ENCODE data around the gene RAD51AP1. TPM values are rescaled to one million over a fixed set of nuclear protein-coding genes. Genes with fewer than 3 reads are reported as not detected.

Gene RAD51AP1
- total and polyA plus RNA-seq, 2 donors (not counting 1 experiment from before 2014, with no cell fraction given) = 3.5 to 4.6 TPM

DNA sequence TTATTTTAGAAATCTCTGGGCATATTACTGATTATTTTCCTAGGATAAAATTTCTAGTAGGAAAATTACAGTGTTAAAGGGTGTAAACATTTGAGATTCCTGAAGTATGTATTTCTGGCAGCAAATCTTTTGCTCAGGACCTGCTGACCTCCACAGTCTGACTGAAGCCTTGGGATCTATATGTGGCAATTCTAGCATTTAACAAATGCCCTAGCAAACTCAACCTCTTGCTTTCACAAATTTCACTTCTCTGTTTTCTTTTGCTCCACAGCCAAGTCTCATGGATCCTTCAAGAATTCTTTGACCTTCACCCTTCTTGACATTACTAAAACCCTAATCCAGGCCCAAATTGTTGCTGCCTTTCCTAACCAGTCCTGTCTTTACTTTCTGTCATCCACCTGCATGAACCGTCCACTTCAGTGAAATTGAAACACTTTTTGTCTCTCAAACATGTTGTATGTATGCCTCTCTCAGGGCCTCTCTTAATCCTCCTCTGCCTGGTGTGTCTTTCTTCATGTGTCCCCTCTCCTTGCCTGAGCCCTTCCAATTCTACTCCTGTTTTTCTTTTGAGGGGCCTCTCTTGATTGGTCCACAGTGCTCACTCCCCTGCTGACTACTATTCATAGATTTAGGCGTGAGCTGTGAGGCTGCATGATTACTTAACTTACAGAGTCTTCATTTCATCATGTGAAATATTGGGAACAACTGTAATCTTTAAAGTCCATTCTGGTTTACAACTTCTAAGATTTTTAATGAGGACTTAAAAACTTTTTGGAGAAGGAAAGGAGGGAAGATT lies 18.2 kb downstream of the RAD51AP1 start:
- Histone ChIP-seq H3K4me2 (replicated peaks; ENCODE audit: low read depth, low read length, poor library complexity, severe bottlenecking) (no peak overlapping the region), H3K27me3 (replicated peaks in 1 of 4; ENCODE audit: control extremely low read depth in 1 of 4, control insufficient read depth in 3 of 4, insufficient read depth in 4 of 4, low read length in 3 of 4) (no peaks in the 10 kb centered on the region), H3K36me3 (replicated peaks in 1 of 2; ENCODE audit: control extremely low read depth in 1 of 2, control insufficient read depth in 1 of 2, extremely low read depth in 1 of 2, insufficient read depth in 2 of 2, low read length in 1 of 2) (no peaks in the 10 kb centered on the region), H4K20me1 (ENCODE audit: control insufficient read depth, insufficient read depth, low read length, poor library complexity, severe bottlenecking) (no peaks in the 10 kb centered on the region), H3K9me3 (ENCODE audit: control extremely low read depth in 1 of 3, control insufficient read depth in 2 of 3, insufficient read depth in 1 of 3, low read length in 2 of 3) (no peaks in the 10 kb centered on the region), H3K9ac (ENCODE audit: low read length) (no peak overlapping the region), H3K27ac (ENCODE audit: low read length in 2 of 2) (no peak overlapping the region), H3K4me1 (ENCODE audit: control insufficient read depth in 2 of 2, insufficient read depth in 2 of 2, low read length in 2 of 2) (peaks cover 0 to 4% of the 10 kb centered on the region in 2 donors), H2AFZ (ENCODE audit: insufficient read depth, low read depth, low read length, poor library complexity, severe bottlenecking) (no peak overlapping the region), H3K79me2 (ENCODE audit: control insufficient read depth, insufficient read depth, low read length) (no peaks in the 10 kb centered on the region), H3K4me3 (ENCODE audit: control extremely low read depth in 1 of 5, extremely low read depth in 1 of 5, insufficient read depth in 1 of 5, low read depth in 2 of 5, low read length in 4 of 5) (no peak overlapping the region)
- H3K9me3 Mint-ChIP-seq (ENCODE audit: insufficient read depth) = no peaks in the 10 kb centered on the region
- POLR2A ChIA-PET = no interaction called here
- peaks cover 3% of the 10 kb centered on the region for H3K4me1 Mint-ChIP-seq
- CTCF ChIA-PET = interaction anchor here (1.6 kb wide), 1 partner anchor 23 kb away, joined by 3 read pairs; no protein-coding TSS in a partner anchor
- H3K27me3 Mint-ChIP-seq = no peaks in the 10 kb centered on the region
- no peak overlapping the region for H3K4me3 Mint-ChIP-seq
- no peak for DNase-seq
- TF ChIP-seq EZH2 (IDR thresholded peaks at IDR 0.05; ENCODE audit: borderline replicate concordance, insufficient read depth, low read depth, low read length, poor library complexity, severe bottlenecking) = no peak
- TF ChIP-seq, protein P1, sequence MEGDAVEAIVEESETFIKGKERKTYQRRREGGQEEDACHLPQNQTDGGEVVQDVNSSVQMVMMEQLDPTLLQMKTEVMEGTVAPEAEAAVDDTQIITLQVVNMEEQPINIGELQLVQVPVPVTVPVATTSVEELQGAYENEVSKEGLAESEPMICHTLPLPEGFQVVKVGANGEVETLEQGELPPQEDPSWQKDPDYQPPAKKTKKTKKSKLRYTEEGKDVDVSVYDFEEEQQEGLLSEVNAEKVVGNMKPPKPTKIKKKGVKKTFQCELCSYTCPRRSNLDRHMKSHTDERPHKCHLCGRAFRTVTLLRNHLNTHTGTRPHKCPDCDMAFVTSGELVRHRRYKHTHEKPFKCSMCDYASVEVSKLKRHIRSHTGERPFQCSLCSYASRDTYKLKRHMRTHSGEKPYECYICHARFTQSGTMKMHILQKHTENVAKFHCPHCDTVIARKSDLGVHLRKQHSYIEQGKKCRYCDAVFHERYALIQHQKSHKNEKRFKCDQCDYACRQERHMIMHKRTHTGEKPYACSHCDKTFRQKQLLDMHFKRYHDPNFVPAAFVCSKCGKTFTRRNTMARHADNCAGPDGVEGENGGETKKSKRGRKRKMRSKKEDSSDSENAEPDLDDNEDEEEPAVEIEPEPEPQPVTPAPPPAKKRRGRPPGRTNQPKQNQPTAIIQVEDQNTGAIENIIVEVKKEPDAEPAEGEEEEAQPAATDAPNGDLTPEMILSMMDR (IDR thresholded peaks at IDR 0.05) = no peak
- intact Hi-C loops (cut with micrococcal nuclease) = no loop called here
- H3K27ac Mint-ChIP-seq = no peak overlapping the region
- WGBS (ENCODE audit: insufficient coverage) = 100% methylated on average over 1 of the region's 2 CpGs
- ATAC-seq (ENCODE audit: low read depth) = no peak

DNA sequence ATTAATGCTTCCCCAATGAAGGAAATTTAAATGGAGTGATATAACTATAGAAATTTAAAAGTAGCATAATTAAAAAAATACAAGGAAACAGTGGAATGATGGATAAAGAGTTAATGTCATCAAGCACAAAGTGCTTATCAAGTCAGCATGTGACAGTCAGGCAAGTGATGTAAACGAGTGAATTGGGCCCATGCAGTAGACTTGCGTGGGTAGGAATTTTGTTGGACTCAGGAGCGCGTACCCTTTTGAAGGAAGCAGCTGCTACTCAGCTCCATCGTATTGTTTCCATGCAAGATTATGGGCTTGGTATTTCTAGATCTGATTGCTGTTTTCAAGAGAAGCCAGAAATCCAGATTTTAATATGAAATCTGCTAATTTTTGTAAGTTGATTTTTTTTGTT lies 18.9 kb downstream of the RAD51AP1 start:
- no peaks in the 10 kb centered on the region for H3K36me3 ChIP-seq (replicated peaks in 1 of 2; ENCODE audit: control extremely low read depth in 1 of 2, control insufficient read depth in 1 of 2, extremely low read depth in 1 of 2, insufficient read depth in 2 of 2, low read length in 1 of 2)
- no peaks in the 10 kb centered on the region for H3K9me3 Mint-ChIP-seq (ENCODE audit: insufficient read depth)

More for the DNA sequence above, 18.9 kb downstream of the RAD51AP1 start:
- no peak overlapping the region for H3K27ac Mint-ChIP-seq
- no peaks in the 10 kb centered on the region for H3K27me3 Mint-ChIP-seq
- H3K4me3 ChIP-seq (ENCODE audit: control extremely low read depth in 1 of 5, extremely low read depth in 1 of 5, insufficient read depth in 1 of 5, low read depth in 2 of 5, low read length in 4 of 5) = no peak overlapping the region
- POLR2A ChIA-PET = no interaction called here
- H2AFZ ChIP-seq (ENCODE audit: insufficient read depth, low read depth, low read length, poor library complexity, severe bottlenecking) = no peak overlapping the region
- WGBS (ENCODE audit: insufficient coverage) = 98% methylated on average over 5 of the region's 5 CpGs
- intact Hi-C loops (cut with micrococcal nuclease) = no loop called here
- CTCF ChIA-PET = no interaction called here
- H3K79me2 ChIP-seq (ENCODE audit: control insufficient read depth, insufficient read depth, low read length) = no peaks in the 10 kb centered on the region
- H3K27ac ChIP-seq (ENCODE audit: low read length in 2 of 2) = no peak overlapping the region
- H3K27me3 ChIP-seq (replicated peaks in 1 of 4; ENCODE audit: control extremely low read depth in 1 of 4, control insufficient read depth in 3 of 4, insufficient read depth in 4 of 4, low read length in 3 of 4) = no peaks in the 10 kb centered on the region
- H3K4me1 ChIP-seq (ENCODE audit: control insufficient read depth in 2 of 2, insufficient read depth in 2 of 2, low read length in 2 of 2) = peaks cover 5 to 10% of the 10 kb centered on the region in 2 donors
- DNase-seq (no peak), ATAC-seq (ENCODE audit: low read depth) (no peak)
- TF ChIP-seq, protein P1 (IDR thresholded peaks at IDR 0.05) = no peak
- TF ChIP-seq EZH2 (IDR thresholded peaks at IDR 0.05; ENCODE audit: borderline replicate concordance, insufficient read depth, low read depth, low read length, poor library complexity, severe bottlenecking) = no peak
- no peak overlapping the region for H3K4me2 ChIP-seq (replicated peaks; ENCODE audit: low read depth, low read length, poor library complexity, severe bottlenecking)
- no peaks in the 10 kb centered on the region for H3K9me3 ChIP-seq (ENCODE audit: control extremely low read depth in 1 of 3, control insufficient read depth in 2 of 3, insufficient read depth in 1 of 3, low read length in 2 of 3)
- no peaks in the 10 kb centered on the region for H4K20me1 ChIP-seq (ENCODE audit: control insufficient read depth, insufficient read depth, low read length, poor library complexity, severe bottlenecking)
- peaks cover 10% of the 10 kb centered on the region for H3K4me1 Mint-ChIP-seq
- no peak overlapping the region for H3K9ac ChIP-seq (ENCODE audit: low read length)
- H3K4me3 Mint-ChIP-seq = no peak overlapping the region
